Measurements from ENCODE around the gene EPHA4.

DNA sequence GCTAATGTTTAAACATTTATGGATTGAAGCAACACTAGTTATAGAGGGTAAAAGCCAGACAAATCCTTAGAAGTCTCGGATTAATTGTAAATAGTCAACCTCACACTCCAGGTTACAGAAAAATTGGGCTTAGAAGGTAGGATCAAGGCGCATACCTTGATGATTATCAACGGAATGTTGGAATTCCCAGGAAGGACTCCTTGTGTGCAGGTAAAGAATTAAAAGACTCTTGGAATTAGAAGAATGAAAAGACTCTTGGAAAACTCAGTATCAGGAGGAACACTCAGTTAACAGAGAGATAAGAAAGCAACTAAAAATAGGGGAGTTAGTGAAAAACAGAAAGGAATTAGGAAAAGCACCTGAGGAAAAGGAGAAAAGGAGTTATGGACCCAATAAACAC, 29.3 kb upstream of the EPHA4 start:
- TF ChIP-seq EZH2phosphoT487 (IDR thresholded peaks at IDR 0.05; ENCODE audit: insufficient read depth, low read depth) (no peak), EZH2 (IDR thresholded peaks at IDR 0.05; ENCODE audit: insufficient read depth, poor library complexity, severe bottlenecking) (no peak)

Measured in GM23248 (cell line).